Measurements from ENCODE around the gene LMO7.
A peak's percentile ranks its signal among the peaks of the same experiment; 100 is the strongest.

The LMO7 gene

DNA sequence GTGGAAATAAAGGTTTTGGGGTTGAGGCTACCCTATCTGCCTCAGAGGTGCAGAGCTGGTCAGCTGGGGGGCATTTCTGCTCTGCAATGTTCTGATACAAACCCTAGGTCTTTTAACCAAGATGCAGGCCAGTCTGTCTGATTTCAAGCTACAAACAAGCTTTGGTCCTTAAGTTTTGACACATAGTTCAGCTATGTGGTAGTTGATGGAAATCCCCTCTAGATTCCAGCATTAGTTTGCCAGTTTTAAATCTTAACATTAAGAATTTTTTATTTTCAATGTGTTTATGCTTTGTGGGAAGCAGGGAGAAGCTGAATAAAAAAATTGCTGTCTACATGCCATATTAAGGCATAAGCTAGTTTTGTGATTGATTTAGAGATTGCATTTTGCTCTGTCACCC, 225.7 kb downstream of the LMO7 start:
- no peak for DNase-seq

DNA sequence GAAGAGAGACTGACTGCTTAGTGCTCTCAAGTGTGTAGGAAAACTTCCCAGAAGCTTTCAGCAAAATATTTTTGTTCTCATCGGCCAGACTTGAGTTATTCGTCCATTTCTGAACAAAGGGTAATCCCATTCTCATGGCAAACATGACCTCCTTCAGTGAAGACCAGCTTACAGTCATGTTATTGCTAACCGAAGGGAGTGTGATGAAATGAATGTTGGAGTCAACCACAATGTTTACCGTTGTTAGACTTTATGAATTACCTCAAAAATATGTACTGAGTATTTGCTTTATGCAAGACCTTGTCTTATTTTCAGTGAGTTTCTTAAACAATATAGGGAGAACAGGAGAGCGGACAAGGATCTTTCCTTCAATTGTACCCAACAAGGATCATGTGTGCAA, 228.6 kb downstream of the LMO7 start:
- DNase-seq = no peak

DNA sequence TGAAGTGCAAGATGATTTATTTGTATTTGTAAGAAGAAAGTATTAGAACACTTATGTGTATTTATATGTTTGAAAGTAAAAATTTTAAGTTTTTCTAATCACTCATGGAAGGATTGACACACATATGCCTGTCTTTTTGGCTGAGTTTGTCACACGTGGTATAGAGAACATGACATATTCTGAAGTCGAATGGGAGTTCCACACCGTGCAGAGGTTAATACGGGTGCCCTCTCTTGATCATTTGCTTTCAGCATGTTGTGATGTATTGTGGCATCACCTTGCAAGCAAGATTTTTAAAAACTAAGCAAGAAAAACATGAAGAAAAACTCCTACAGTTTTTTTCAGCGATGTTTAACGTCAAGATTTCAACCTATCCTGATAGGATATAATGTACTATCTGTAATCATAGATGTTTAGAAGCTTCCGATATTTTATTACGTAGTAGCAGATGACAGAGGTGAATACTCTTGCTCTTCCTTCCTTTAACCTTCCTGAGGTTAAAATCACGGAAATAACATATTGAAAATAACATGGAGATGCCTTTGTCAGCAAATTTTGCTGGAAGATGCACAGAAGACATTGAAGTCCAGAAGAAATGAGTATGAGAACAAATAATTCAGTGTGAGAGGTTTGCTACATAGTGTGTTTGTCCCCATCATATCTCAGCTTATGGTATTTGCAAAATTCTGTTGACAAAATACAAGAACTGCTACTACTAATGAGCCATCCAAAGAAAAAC, 231.4 kb downstream of the LMO7 start:
- no peak for DNase-seq

DNA sequence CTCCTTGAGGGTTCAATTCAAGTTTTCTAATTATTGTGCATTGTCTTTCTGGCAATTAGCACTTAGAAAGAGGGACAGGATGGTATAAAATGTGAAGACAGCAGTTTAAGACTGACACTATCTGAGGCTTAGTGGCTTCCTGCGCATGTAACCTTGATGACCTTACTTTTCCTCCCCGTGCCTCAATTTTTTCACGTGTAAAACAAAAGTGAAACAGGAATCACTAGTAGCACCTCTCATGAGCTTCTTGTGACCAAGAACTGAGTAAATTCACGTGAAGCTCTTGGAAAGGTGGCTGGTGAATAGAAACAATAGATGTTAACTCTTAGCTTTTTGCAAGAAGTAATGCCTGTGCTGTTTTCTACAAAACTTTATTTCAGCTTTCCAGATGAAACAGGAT, 233.9 kb downstream of the LMO7 start:
- DNase-seq = no peak

DNA sequence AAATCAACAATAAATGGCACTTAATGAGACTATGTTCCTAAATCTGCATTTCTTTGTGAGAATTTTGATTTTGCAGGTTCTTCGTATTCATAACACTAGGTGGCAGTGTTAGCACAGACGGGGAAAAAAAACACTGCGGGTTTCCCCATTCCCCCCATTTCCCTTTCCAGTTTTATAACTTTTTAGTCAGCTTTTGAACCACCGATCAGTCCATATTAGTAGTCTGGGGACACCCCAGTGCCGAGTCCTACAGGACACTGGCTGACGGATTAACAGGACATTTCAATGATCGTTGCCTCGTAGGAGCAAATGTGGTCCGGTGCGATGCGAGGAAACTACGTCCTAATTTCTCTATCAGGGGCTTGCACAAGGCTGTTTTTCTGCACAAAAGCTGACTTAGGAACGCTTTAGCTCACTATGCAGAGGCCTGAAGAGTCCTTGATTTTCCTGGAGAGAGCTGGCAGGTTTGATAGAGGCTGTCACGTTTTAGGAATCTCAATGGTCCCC, 234.3 kb downstream of the LMO7 start:
- DNase-seq = peak in 1 of 2 experiments; percentile 32

- DNase-seq = no peak
These were observed 234.9 kb downstream of the LMO7 start for GRCh38 chr13:75871059-75871458.

DNA sequence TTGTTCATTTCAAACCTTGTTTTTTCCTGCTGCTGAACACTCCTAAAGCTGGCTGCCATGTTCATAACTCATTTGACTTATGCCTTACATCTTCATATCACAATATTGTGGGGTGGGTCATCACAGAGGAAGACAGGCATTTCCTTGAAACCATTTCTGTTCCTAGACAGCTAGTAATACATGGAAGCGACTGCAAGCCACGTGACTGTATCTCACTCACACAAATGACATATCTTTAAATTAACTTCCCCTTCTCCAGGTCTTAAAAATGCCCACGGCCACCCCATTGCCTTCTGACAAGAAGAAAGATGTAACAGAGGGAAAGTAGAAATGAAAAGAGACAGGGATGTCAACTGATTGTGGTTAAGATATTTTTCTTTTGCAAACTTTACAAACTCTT, 236.8 kb downstream of the LMO7 start:
- DNase-seq = no peak

DNA sequence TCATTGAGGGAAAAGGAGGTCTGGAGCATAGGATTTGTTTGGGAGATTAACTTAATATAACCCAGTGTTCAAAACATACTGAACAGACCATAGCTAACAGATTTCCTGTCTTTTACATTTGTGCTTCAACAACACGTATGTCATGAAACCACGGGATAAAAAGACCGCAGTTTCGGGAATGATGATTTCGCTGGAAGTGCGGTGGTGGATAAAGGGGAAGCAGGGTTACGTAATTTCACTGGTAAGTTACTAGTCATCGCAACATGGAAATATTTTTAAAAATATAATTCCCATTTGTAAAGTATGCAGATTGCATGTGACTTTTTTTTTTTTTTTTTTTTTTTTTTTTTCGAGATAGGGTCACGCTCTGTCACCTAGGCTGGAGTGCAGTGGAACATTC, 237.4 kb downstream of the LMO7 start:
- no peak for DNase-seq

GRCh38 chr13:75875450-75875849, 239.3 kb downstream of the LMO7 start:
- DNase-seq = no peak

DNA sequence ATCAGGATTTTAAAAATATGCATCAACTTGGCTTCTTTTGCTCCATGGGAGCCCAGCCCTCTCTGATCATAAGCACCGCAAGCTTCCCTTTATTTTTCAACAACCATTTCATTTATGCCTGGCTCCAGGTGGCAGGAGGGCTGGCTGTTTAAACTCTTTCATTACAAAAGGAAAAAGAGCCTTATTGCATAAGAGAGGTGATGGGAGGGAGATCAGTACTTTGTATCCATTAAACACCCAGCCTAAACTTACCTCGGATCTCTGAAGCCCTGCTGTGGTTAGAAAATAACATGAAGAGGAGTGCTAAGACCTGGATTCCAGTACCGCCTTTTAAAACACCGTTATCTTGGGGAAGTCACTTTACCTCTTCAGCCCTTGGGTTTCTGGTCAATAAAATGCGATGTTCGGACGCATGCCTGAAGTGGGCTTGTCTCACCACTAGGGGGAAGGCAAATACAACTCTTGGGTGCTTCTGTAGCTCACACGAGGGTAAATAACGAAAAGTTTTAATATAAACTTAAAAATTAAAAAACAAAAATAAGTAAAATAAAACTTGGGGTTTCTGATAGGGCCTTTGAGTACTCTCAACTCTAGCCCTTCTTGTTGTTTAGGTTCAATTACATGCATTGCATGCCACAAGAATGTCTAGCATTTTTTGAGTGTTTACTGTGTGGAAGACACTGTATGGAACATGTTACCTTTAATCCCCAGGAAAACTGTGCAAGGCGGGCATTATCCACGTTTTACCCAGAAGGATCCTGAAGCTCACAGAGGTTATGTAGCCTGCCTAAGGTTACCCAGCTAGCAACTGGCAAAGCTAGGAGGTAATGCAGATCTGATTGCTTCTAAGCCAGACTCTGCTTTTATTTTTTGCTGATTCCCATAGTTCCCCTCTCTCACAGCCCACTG, 240.3 kb downstream of the LMO7 start:
- peak; percentile 62 to 71 for DNase-seq

- DNase-seq = no peak
These were observed 240.9 kb downstream of the LMO7 start for GRCh38 chr13:75877071-75877470.

- no peak for DNase-seq
These were observed 243.5 kb downstream of the LMO7 start for GRCh38 chr13:75879656-75880055.

- DNase-seq = no peak
These were observed 245.1 kb downstream of the LMO7 start for GRCh38 chr13:75881109-75881775.

GRCh38 chr13:75882261-75882660, 246.1 kb downstream of the LMO7 start:
- DNase-seq = no peak

DNA sequence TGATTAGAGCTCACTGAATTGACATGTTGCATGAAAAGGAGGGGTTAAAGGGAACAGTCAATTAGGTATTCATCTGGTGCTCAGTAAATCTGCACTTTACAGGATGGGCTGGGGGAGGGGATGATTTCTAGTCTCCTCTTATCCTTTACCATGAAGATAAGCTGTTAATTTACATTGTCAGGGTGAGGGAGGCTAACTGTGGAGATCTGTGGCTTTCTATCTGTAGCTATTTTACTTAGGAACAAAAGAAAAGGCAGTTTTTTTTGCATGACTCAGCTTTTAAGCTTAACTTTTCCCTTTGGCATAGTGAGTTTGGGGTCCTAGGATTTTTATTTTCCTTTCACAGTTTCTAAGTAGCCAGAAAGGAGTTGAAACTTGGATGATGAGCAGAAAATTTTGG, 253.3 kb downstream of the LMO7 start:
- peak; percentile 17 to 69 for DNase-seq

DNA sequence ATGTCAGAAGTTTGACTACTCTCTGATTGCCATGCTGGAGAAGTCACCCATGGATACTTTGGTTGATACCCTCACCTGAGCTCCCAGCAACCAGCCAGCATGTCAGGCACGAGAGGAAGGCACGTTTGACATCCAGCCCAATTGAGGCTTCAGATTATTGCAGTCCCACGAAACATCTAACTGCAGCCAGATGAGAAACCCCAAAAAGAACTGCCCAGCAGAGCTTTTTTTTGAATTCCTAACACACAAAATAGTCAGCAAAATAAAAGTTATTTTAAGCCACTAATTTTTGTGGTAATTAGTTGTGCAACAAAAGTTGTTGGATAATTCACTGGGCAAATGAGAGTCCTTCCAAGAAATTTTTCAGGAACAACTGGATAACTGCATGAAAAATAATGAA, 259.0 kb downstream of the LMO7 start:
- DNase-seq = no peak

DNA sequence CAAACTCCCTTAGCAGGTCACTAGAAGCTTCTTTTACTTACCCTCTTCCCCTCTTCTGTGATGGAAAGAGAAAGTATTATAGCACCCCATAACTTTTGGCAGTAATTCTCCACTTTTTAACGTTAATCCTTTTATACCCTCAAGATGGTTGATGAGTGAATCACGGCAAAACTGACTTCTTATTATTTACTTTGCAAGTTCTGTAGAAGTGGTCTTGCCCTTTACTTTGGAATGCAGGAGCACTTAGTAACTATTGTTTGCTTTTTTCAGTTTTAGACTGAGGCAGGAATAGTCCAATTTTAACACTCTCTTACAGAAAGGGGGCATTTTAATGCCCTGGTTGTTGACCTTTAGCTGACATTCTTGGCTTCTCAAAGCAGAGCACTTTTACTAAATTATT, 260.1 kb downstream of the LMO7 start:
- DNase-seq = no peak

GRCh38 chr13:75897386-75897785, 261.3 kb downstream of the LMO7 start:
- DNase-seq = no peak

- DNase-seq = peak in 1 of 2 experiments; percentile 59
These were observed 265.4 kb downstream of the LMO7 start for GRCh38 chr13:75901501-75901900.

GRCh38 chr13:75902166-75903104, 266.3 kb downstream of the LMO7 start:
- peak; percentile 83 to 89 for DNase-seq

- DNase-seq = no peak
These were observed 267.9 kb downstream of the LMO7 start for GRCh38 chr13:75904012-75904411.

- DNase-seq = no peak
These were observed 270.2 kb downstream of the LMO7 start for GRCh38 chr13:75906315-75906714.

All from NCI-H524 (cell line).